Natural killer cell (primary cell): Measurements from ENCODE around the gene R3HDM2. TPM values are rescaled to one million over a fixed set of nuclear protein-coding genes. Genes with fewer than 3 reads are reported as not detected.

Source experiments
- ATAC-seq, 3 donors: fragments of 150-1000 bp in 2 of 3; fragments of 200-7000 bp in 1 of 3; cut with Tn5 transposase; 1 replicate in 1 of 3; 2 replicates in 2 of 3; pipeline ENCODE4 v1.10.0; 2021; ENCODE audit warnings: mild to moderate bottlenecking in 2 of 3, moderate library complexity in 2 of 3
- DNase-seq, 2 donors: peaks; one replicate each; pipeline versions ENCODE4 v3.0.0 to v3.0.0-alpha.2; 2013 to 2021; ENCODE audit warnings: mixed read lengths in 1 of 2
- H3K27ac ChIP-seq: one replicate; pipeline ENCODE4 v1.5.1; 2013; ENCODE audit warnings: mild to moderate bottlenecking, low read length
- H3K27me3 ChIP-seq: one replicate; pipeline ENCODE4 v1.6.1; 2013; ENCODE audit warnings: low read length; ENCODE audit not compliant: control insufficient read depth, insufficient read depth
- H3K36me3 ChIP-seq: one replicate; pipeline ENCODE4 v1.6.1; 2013; ENCODE audit warnings: low read length; ENCODE audit not compliant: control insufficient read depth, insufficient read depth
- H3K4me1 ChIP-seq: one replicate; pipeline ENCODE4 v1.6.1; 2013; ENCODE audit warnings: low read length; ENCODE audit not compliant: control insufficient read depth, insufficient read depth
- H3K4me3 ChIP-seq: one replicate; pipeline ENCODE4 v1.5.1; 2013; ENCODE audit warnings: low read length
- H3K9me3 ChIP-seq: one replicate; pipeline ENCODE4 v1.6.1; 2013; ENCODE audit warnings: low read length; ENCODE audit not compliant: control insufficient read depth, insufficient read depth
- H3K27ac Mint-ChIP-seq, 2 donors: one replicate each; pipeline ENCODE4 v1.8.0; 2022; ENCODE audit warnings: mild to moderate bottlenecking in 2 of 2, mixed read lengths in 2 of 2, moderate library complexity in 1 of 2
- H3K27me3 Mint-ChIP-seq, 2 donors: one replicate each; pipeline ENCODE4 v1.8.0; 2022; ENCODE audit warnings: low read depth in 2 of 2, mixed read lengths in 2 of 2
- H3K36me3 Mint-ChIP-seq: one replicate; pipeline ENCODE4 v1.8.0; 2022; ENCODE audit warnings: mixed read lengths
- H3K4me1 Mint-ChIP-seq, 2 donors: one replicate each; pipeline ENCODE4 v1.8.0; 2022; ENCODE audit warnings: mixed read lengths in 2 of 2
- H3K4me3 Mint-ChIP-seq: one replicate; pipeline ENCODE4 v1.8.0; 2022; ENCODE audit warnings: mild to moderate bottlenecking, moderate library complexity, mixed read lengths
- H3K9me3 Mint-ChIP-seq, 2 donors: one replicate each; pipeline ENCODE4 v1.8.0; 2022; ENCODE audit warnings: mixed read lengths in 2 of 2
- CTCF ChIP-seq: fragments of 200-600 bp; IDR thresholded peaks from one replicate; pipeline ENCODE4 v1.8.0; 2022; ENCODE audit warnings: antibody characterized with exemption
- WGBS: methylation state at CpG from one replicate; pipeline ENCODE4 v1.1.7; 2013; ENCODE audit warnings: missing lambda C conversion rate; ENCODE audit not compliant: insufficient coverage; 5-methylcytosine and 5-hydroxymethylcytosine counted together
- intact Hi-C: fragments of 100-400 bp; cut with micrococcal nuclease; formaldehyde crosslinking; loops from one replicate; pipeline ENCODE4 v1.14.2; 2022
- total RNA-seq, 4 donors: library from RNA; stranded (reverse); fragments of 120-200 nt in 1 of 4; gene quantifications; one replicate each; pipeline versions ENCODE4 v1.2.3 to v1.2.4, GENCODE V29; 2013 to 2022

The R3HDM2 gene
- total RNA-seq, 3 donors from 2014 or later (not counting 1 experiment from before 2014, with no cell fraction given), result 110 to 124 (median 123) TPM

GRCh38 chr12:57230381-57231155 is 200.3 kb downstream of the R3HDM2 start:
- H3K27me3 Mint-ChIP-seq, result peaks cover 18 to 26% of the 10 kb centered on the region in 2 donors
- no peak for DNase-seq
- peak overlapping the region; percentile 96 for H3K4me3 Mint-ChIP-seq
- no peaks in the 10 kb centered on the region for H3K9me3 Mint-ChIP-seq
- peak overlapping the region; percentile 90 for H3K4me3 ChIP-seq
- no peak overlapping the region for H3K27ac ChIP-seq
- peaks cover 9% of the 10 kb centered on the region for H3K36me3 Mint-ChIP-seq
- H3K27me3 ChIP-seq, result peaks cover 21% of the 10 kb centered on the region
- no peak for TF ChIP-seq CTCF
- peak overlapping the region; percentile 89 for H3K27ac Mint-ChIP-seq
- peaks cover 37 to 51% of the 10 kb centered on the region in 2 donors for H3K4me1 Mint-ChIP-seq
- peaks cover 65% of the 10 kb centered on the region for H3K4me1 ChIP-seq
- H3K36me3 ChIP-seq, result peaks cover 31% of the 10 kb centered on the region
- 79% methylated on average over 10 of the region's 10 CpGs for WGBS
- intact Hi-C loops, result no loop called here
- ATAC-seq, result no peak
- no peaks in the 10 kb centered on the region for H3K9me3 ChIP-seq

- H3K4me1 Mint-ChIP-seq, result peaks cover 37 to 57% of the 10 kb centered on the region in 2 donors
- peaks cover 9% of the 10 kb centered on the region for H3K36me3 Mint-ChIP-seq
These were observed 201.0 kb downstream of the R3HDM2 start, which contains the start of gene SHMT2 for GRCh38 chr12:57229634-57230380. SHMT2 (plus strand) TSS chr12:57229711; CDS start chr12:57229779, 68 bp downstream.

GRCh38 chr12:57229046-57229633 is 201.7 kb downstream of the R3HDM2 start:
- H3K27ac ChIP-seq, result peak overlapping the region; percentile 75
- intact Hi-C loops, result no loop called here
- peaks cover 27% of the 10 kb centered on the region for H3K36me3 ChIP-seq
- H3K4me1 ChIP-seq, result peaks cover 70% of the 10 kb centered on the region
- no peak for TF ChIP-seq CTCF
- peak in 1 of 2 donors; percentile 68 for DNase-seq
- H3K9me3 Mint-ChIP-seq, result no peaks in the 10 kb centered on the region
- peaks cover 18 to 23% of the 10 kb centered on the region in 2 donors for H3K27me3 Mint-ChIP-seq
- peaks cover 33% of the 10 kb centered on the region for H3K27me3 ChIP-seq
- peak overlapping the region; percentile 89 for H3K27ac Mint-ChIP-seq
- 2% methylated on average over 9 of the region's 9 CpGs for WGBS
- H3K36me3 Mint-ChIP-seq, result peaks cover 3% of the 10 kb centered on the region
- ATAC-seq, result peak in 2 of 3 donors; percentile 17 to 24
- peak overlapping the region; percentile 90 for H3K4me3 ChIP-seq
- no peaks in the 10 kb centered on the region for H3K9me3 ChIP-seq
- peaks cover 39 to 54% of the 10 kb centered on the region in 2 donors for H3K4me1 Mint-ChIP-seq
- H3K4me3 Mint-ChIP-seq, result peak overlapping the region; percentile 96

More at GRCh38 chr12:57229634-57230380, 201.0 kb downstream of the R3HDM2 start, which contains the start of gene SHMT2:
- no peak for TF ChIP-seq CTCF
- Mint-ChIP-seq H3K27me3 (peaks cover 18 to 26% of the 10 kb centered on the region in 2 donors), H3K9me3 (no peaks in the 10 kb centered on the region), H3K4me3 (peak within 1 kb of the TSS; percentile 96), H3K27ac (peak within 1 kb of the TSS; percentile 89)
- DNase-seq (peak; percentile 81 to 98), ATAC-seq (peak; percentile 68 to 74 (median 74))
- H3K4me3 ChIP-seq, result peak within 1 kb of the TSS; percentile 90
- H3K9me3 ChIP-seq, result no peaks in the 10 kb centered on the region
- H3K36me3 ChIP-seq, result peaks cover 31% of the 10 kb centered on the region
- H3K4me1 ChIP-seq, result peaks cover 65% of the 10 kb centered on the region
- H3K27me3 ChIP-seq, result peaks cover 27% of the 10 kb centered on the region
- under 1% methylated on average over 39 of the region's 42 CpGs for WGBS
- H3K27ac ChIP-seq, result peak within 1 kb of the TSS; percentile 75
- intact Hi-C loops, result no loop called here
